ENCODE measurements around the gene LOXL1. TPM values are rescaled to one million over a fixed set of nuclear protein-coding genes. Genes with fewer than 3 reads are reported as not detected.

LOXL1 gene
- total and polyA plus RNA-seq, 2 donors (not counting 1 experiment from before 2014, with no cell fraction given): 0.21 to 0.49 TPM

- ChIA-PET POLR2A (no interaction called here), CTCF (no interaction called here)
- Histone ChIP-seq H3K4me1 (ENCODE audit: control insufficient read depth in 2 of 2, insufficient read depth in 2 of 2, low read length in 2 of 2) (peaks cover 0 to 5% of the 10 kb centered on the region in 2 donors), H3K4me2 (replicated peaks; ENCODE audit: low read depth, low read length, poor library complexity, severe bottlenecking) (no peak overlapping the region), H3K9me3 (ENCODE audit: control extremely low read depth in 1 of 3, control insufficient read depth in 2 of 3, insufficient read depth in 1 of 3, low read length in 2 of 3) (no peaks in the 10 kb centered on the region), H4K20me1 (ENCODE audit: control insufficient read depth, insufficient read depth, low read length, poor library complexity, severe bottlenecking) (no peaks in the 10 kb centered on the region), H3K36me3 (replicated peaks in 1 of 2; ENCODE audit: control extremely low read depth in 1 of 2, control insufficient read depth in 1 of 2, extremely low read depth in 1 of 2, insufficient read depth in 2 of 2, low read length in 1 of 2) (no peaks in the 10 kb centered on the region), H3K27ac (ENCODE audit: low read length in 2 of 2) (no peak overlapping the region), H2AFZ (ENCODE audit: insufficient read depth, low read depth, low read length, poor library complexity, severe bottlenecking) (no peak overlapping the region), H3K27me3 (replicated peaks in 1 of 4; ENCODE audit: control extremely low read depth in 1 of 4, control insufficient read depth in 3 of 4, insufficient read depth in 4 of 4, low read length in 3 of 4) (peaks cover 0 to 7% (median 0%) of the 10 kb centered on the region in 4 experiments), H3K9ac (ENCODE audit: low read length) (no peak overlapping the region), H3K4me3 (ENCODE audit: control extremely low read depth in 1 of 5, extremely low read depth in 1 of 5, insufficient read depth in 1 of 5, low read depth in 2 of 5, low read length in 4 of 5) (no peak overlapping the region), H3K79me2 (ENCODE audit: control insufficient read depth, insufficient read depth, low read length) (no peaks in the 10 kb centered on the region)
- Mint-ChIP-seq H3K27ac (no peak overlapping the region), H3K9me3 (ENCODE audit: insufficient read depth) (no peaks in the 10 kb centered on the region), H3K4me3 (no peak overlapping the region), H3K27me3 (peaks cover 9% of the 10 kb centered on the region), H3K4me1 (peaks cover 10% of the 10 kb centered on the region)
- ATAC-seq (ENCODE audit: low read depth) (no peak), DNase-seq (no peak)
- 89% methylated on average over 11 of the region's 13 CpGs for WGBS (ENCODE audit: insufficient coverage)
- intact Hi-C loops (cut with micrococcal nuclease): no loop called here
- TF ChIP-seq, protein P1, sequence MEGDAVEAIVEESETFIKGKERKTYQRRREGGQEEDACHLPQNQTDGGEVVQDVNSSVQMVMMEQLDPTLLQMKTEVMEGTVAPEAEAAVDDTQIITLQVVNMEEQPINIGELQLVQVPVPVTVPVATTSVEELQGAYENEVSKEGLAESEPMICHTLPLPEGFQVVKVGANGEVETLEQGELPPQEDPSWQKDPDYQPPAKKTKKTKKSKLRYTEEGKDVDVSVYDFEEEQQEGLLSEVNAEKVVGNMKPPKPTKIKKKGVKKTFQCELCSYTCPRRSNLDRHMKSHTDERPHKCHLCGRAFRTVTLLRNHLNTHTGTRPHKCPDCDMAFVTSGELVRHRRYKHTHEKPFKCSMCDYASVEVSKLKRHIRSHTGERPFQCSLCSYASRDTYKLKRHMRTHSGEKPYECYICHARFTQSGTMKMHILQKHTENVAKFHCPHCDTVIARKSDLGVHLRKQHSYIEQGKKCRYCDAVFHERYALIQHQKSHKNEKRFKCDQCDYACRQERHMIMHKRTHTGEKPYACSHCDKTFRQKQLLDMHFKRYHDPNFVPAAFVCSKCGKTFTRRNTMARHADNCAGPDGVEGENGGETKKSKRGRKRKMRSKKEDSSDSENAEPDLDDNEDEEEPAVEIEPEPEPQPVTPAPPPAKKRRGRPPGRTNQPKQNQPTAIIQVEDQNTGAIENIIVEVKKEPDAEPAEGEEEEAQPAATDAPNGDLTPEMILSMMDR (IDR thresholded peaks at IDR 0.05): no peak
- no peak for TF ChIP-seq EZH2 (IDR thresholded peaks at IDR 0.05; ENCODE audit: borderline replicate concordance, insufficient read depth, low read depth, low read length, poor library complexity, severe bottlenecking)
These were observed 18.2 kb downstream of the LOXL1 start for GRCh38 chr15:73944161-73945129.

GRCh38 chr15:73945130-73945508, 18.9 kb downstream of the LOXL1 start:
- ChIA-PET CTCF (no interaction called here), POLR2A (no interaction called here)
- Mint-ChIP-seq H3K4me3 (no peak overlapping the region), H3K27ac (no peak overlapping the region), H3K9me3 (ENCODE audit: insufficient read depth) (no peaks in the 10 kb centered on the region), H3K27me3 (peaks cover 9% of the 10 kb centered on the region), H3K4me1 (peaks cover 10% of the 10 kb centered on the region)
- Histone ChIP-seq H3K79me2 (ENCODE audit: control insufficient read depth, insufficient read depth, low read length) (no peaks in the 10 kb centered on the region), H3K4me1 (ENCODE audit: control insufficient read depth in 2 of 2, insufficient read depth in 2 of 2, low read length in 2 of 2) (peaks cover 0 to 5% of the 10 kb centered on the region in 2 donors), H2AFZ (ENCODE audit: insufficient read depth, low read depth, low read length, poor library complexity, severe bottlenecking) (no peak overlapping the region), H3K27ac (ENCODE audit: low read length in 2 of 2) (no peak overlapping the region), H3K9ac (ENCODE audit: low read length) (no peak overlapping the region), H3K4me3 (ENCODE audit: control extremely low read depth in 1 of 5, extremely low read depth in 1 of 5, insufficient read depth in 1 of 5, low read depth in 2 of 5, low read length in 4 of 5) (no peak overlapping the region), H3K9me3 (ENCODE audit: control extremely low read depth in 1 of 3, control insufficient read depth in 2 of 3, insufficient read depth in 1 of 3, low read length in 2 of 3) (no peaks in the 10 kb centered on the region), H4K20me1 (ENCODE audit: control insufficient read depth, insufficient read depth, low read length, poor library complexity, severe bottlenecking) (no peaks in the 10 kb centered on the region), H3K27me3 (replicated peaks in 1 of 4; ENCODE audit: control extremely low read depth in 1 of 4, control insufficient read depth in 3 of 4, insufficient read depth in 4 of 4, low read length in 3 of 4) (peaks cover 0 to 7% (median 0%) of the 10 kb centered on the region in 4 experiments), H3K36me3 (replicated peaks in 1 of 2; ENCODE audit: control extremely low read depth in 1 of 2, control insufficient read depth in 1 of 2, extremely low read depth in 1 of 2, insufficient read depth in 2 of 2, low read length in 1 of 2) (no peaks in the 10 kb centered on the region), H3K4me2 (replicated peaks; ENCODE audit: low read depth, low read length, poor library complexity, severe bottlenecking) (no peak overlapping the region)
- 73% methylated on average over 4 of the region's 4 CpGs for WGBS (ENCODE audit: insufficient coverage)
- intact Hi-C loops (cut with micrococcal nuclease): no loop called here
- no peak for ATAC-seq (ENCODE audit: low read depth)
- no peak for DNase-seq
- TF ChIP-seq, protein P1 (IDR thresholded peaks at IDR 0.05): no peak
- no peak for TF ChIP-seq EZH2 (IDR thresholded peaks at IDR 0.05; ENCODE audit: borderline replicate concordance, insufficient read depth, low read depth, low read length, poor library complexity, severe bottlenecking)

Data from B cell (primary cell).